Neural progenitor cell (in vitro differentiated cells): ENCODE data around the gene TBXA2R. TPM values are rescaled to one million over a fixed set of nuclear protein-coding genes. Genes with fewer than 3 reads are reported as not detected.
A peak's percentile ranks its signal among the peaks of the same experiment; 100 is the strongest.
"Not testable (repeated sequence)": the region's sequence is repeated elsewhere in the genome, so short reads cannot be mapped to it uniquely, and the experiment has no call there.

ENCODE experiments used
- DNase-seq: peaks from one replicate; pipeline ENCODE4 v3.0.0-alpha.2; 2016; ENCODE audit warnings: low spot score
- H2AFZ ChIP-seq: fragments of 200-600 bp; sonication (generic); replicated peaks from 2 replicates; pipeline ENCODE4 v1.6.1; 2016; ENCODE audit warnings: antibody characterized with exemption
- H3F3A ChIP-seq: fragments of 200-600 bp; sonication (generic); 2 replicates; pipeline ENCODE4 v1.6.1; 2016; ENCODE audit warnings: antibody characterized with exemption, low read depth
- H3K27ac ChIP-seq: fragments of 200-600 bp; sonication (generic); 2 replicates; pipeline ENCODE4 v1.5.1; 2016; ENCODE audit warnings: mild to moderate bottlenecking
- H3K27me3 ChIP-seq: fragments of 200-600 bp; sonication (generic); 2 replicates; pipeline ENCODE4 v1.6.1; 2016; ENCODE audit warnings: mild to moderate bottlenecking, moderate library complexity
- H3K36me3 ChIP-seq: fragments of 200-600 bp; sonication (generic); 2 replicates; pipeline ENCODE4 v1.5.1; 2016
- H3K4me1 ChIP-seq: fragments of 200-600 bp; sonication (generic); 2 replicates; pipeline ENCODE4 v1.6.1; 2016; ENCODE audit warnings: mixed run types
- H3K4me2 ChIP-seq: fragments of 200-600 bp; sonication (generic); 2 replicates; pipeline ENCODE4 v1.6.1; 2016
- H3K4me3 ChIP-seq: fragments of 200-600 bp; sonication (generic); 2 replicates; pipeline ENCODE4 v1.5.1; 2016
- H3K79me2 ChIP-seq: fragments of 200-600 bp; sonication (generic); 2 replicates; pipeline ENCODE4 v1.6.1; 2016; ENCODE audit warnings: low read depth
- H3K9ac ChIP-seq: fragments of 200-600 bp; sonication (generic); 2 replicates; pipeline ENCODE4 v1.6.1; 2016
- H3K9me3 ChIP-seq: fragments of 200-600 bp; sonication (generic); 2 replicates; pipeline ENCODE4 v1.5.1; 2016; ENCODE audit warnings: low read depth
- H4K20me1 ChIP-seq: fragments of 200-600 bp; sonication (generic); 2 replicates; pipeline ENCODE4 v1.6.1; 2016; ENCODE audit warnings: low read depth
- H3K27ac Mint-ChIP-seq: 3 replicates; pipeline ENCODE4 v1.8.0; 2021; ENCODE audit warnings: mixed read lengths
- H3K27me3 Mint-ChIP-seq: 2 replicates; pipeline ENCODE4 v1.8.0; 2022; ENCODE audit warnings: low read depth, mild to moderate bottlenecking, inconsistent platforms, moderate library complexity, mixed read lengths; ENCODE audit not compliant: insufficient read depth
- H3K36me3 Mint-ChIP-seq: 3 replicates; pipeline ENCODE4 v1.8.0; 2021; ENCODE audit warnings: mixed read lengths
- H3K4me1 Mint-ChIP-seq: 3 replicates; pipeline ENCODE4 v1.8.0; 2021; ENCODE audit warnings: mixed read lengths
- H3K4me3 Mint-ChIP-seq: 3 replicates; pipeline ENCODE4 v1.8.0; 2021; ENCODE audit warnings: mild to moderate bottlenecking, moderate library complexity, mixed read lengths
- H3K9me3 Mint-ChIP-seq: 3 replicates; pipeline ENCODE4 v1.8.0; 2020; ENCODE audit warnings: mixed read lengths
- CTCF ChIP-seq: fragments of 200-600 bp; sonication (generic); IDR thresholded peaks from 2 replicates; pipeline ENCODE4 v1.5.1; 2017; ENCODE audit warnings: antibody characterized with exemption, mild to moderate bottlenecking
- EZH2 ChIP-seq: fragments of 200-600 bp; sonication (generic); IDR thresholded peaks from 2 replicates; pipeline ENCODE4 v1.6.1; 2017; ENCODE audit warnings: antibody characterized with exemption, mild to moderate bottlenecking, moderate library complexity
- EZH2phosphoT487 ChIP-seq: fragments of 200-600 bp; sonication (generic); IDR thresholded peaks from 2 replicates; pipeline ENCODE4 v1.6.1; 2017; ENCODE audit warnings: antibody characterized with exemption
- total RNA-seq: library from RNA; depleted of rRNA; stranded (reverse); fragments of >200 nt; gene quantifications from 2 replicates; pipeline ENCODE4 v1.2.3, GENCODE V29; 2015; ENCODE audit warnings: low replicate concordance

The TBXA2R gene
- total RNA-seq, 1 donor from 2014 or later = not detected

GRCh38 chr19:3586127-3586626, 20.5 kb downstream of the TBXA2R start:
- no peaks in the 10 kb centered on the region for H3K9me3 ChIP-seq
- peaks cover 4% of the 10 kb centered on the region for H3F3A ChIP-seq
- TF ChIP-seq EZH2 (no peak), EZH2phosphoT487 (no peak), CTCF (peak; percentile 76)
- no peak overlapping the region for H3K9ac ChIP-seq
- H3K36me3 ChIP-seq = no peaks in the 10 kb centered on the region
- Mint-ChIP-seq H3K27me3 (peaks cover 22% of the 10 kb centered on the region), H3K4me3 (no peak overlapping the region), H3K4me1 (no peaks in the 10 kb centered on the region), H3K36me3 (no peaks in the 10 kb centered on the region), H3K9me3 (peaks cover 4% of the 10 kb centered on the region), H3K27ac (no peak overlapping the region)
- peak; percentile 79 for DNase-seq
- peak overlapping the region; percentile 3 for H3K4me3 ChIP-seq
- peaks cover 81% of the 10 kb centered on the region for H3K27me3 ChIP-seq
- H2AFZ ChIP-seq = peak overlapping the region; percentile 70
- no peaks in the 10 kb centered on the region for H4K20me1 ChIP-seq
- H3K4me2 ChIP-seq = peak overlapping the region; percentile 43
- no peaks in the 10 kb centered on the region for H3K79me2 ChIP-seq
- H3K27ac ChIP-seq = no peak overlapping the region
- no peaks in the 10 kb centered on the region for H3K4me1 ChIP-seq

- Histone ChIP-seq H3K36me3 (no peaks in the 10 kb centered on the region), H4K20me1 (no peaks in the 10 kb centered on the region), H3F3A (peaks cover 4% of the 10 kb centered on the region), H3K79me2 (no peaks in the 10 kb centered on the region), H3K9me3 (no peaks in the 10 kb centered on the region), H3K4me1 (no peaks in the 10 kb centered on the region), H2AFZ (peak within 1 kb of the TSS; percentile 70), H3K4me2 (peak within 1 kb of the TSS; percentile 43), H3K9ac (no peak within 1 kb of the TSS), H3K4me3 (peak within 1 kb of the TSS; percentile 3), H3K27ac (no peak within 1 kb of the TSS), H3K27me3 (peaks cover 88% of the 10 kb centered on the region)
- TF ChIP-seq EZH2phosphoT487 (peak; percentile 83), CTCF (no peak), EZH2 (peak; percentile 87)
- Mint-ChIP-seq H3K9me3 (peaks cover 4% of the 10 kb centered on the region), H3K4me1 (no peaks in the 10 kb centered on the region), H3K27ac (no peak within 1 kb of the TSS), H3K4me3 (no peak within 1 kb of the TSS), H3K36me3 (no peaks in the 10 kb centered on the region), H3K27me3 (peaks cover 22% of the 10 kb centered on the region)
- DNase-seq = no peak
Measured at GRCh38 chr19:3585301-3586126, 21.2 kb downstream of the TBXA2R start, which contains the start of gene GIPC3. TSS of gene GIPC3 (plus strand) at chr19:3585478. CDS start at chr19:3585598, 120 bp downstream.

- H3K79me2 ChIP-seq, H3K9me3 ChIP-seq, H3K9me3 Mint-ChIP-seq, H3K4me1 ChIP-seq, H4K20me1 ChIP-seq, H3K4me3 ChIP-seq, DNase-seq, H2AFZ ChIP-seq, H3K27ac ChIP-seq, H3K36me3 ChIP-seq, H3K36me3 Mint-ChIP-seq, H3K4me3 Mint-ChIP-seq, H3K4me2 ChIP-seq, H3K27ac Mint-ChIP-seq, H3F3A ChIP-seq, H3K9ac ChIP-seq, H3K4me1 Mint-ChIP-seq: not testable (repeated sequence)
- peaks cover 88% of the 10 kb centered on the region for H3K27me3 ChIP-seq
- peaks cover 20% of the 10 kb centered on the region for H3K27me3 Mint-ChIP-seq
Measured at GRCh38 chr19:3584036-3584802, 22.5 kb downstream of the TBXA2R start.

GRCh38 chr19:3581792-3582191, 24.9 kb downstream of the TBXA2R start:
- not testable (repeated sequence) for H3K36me3 ChIP-seq, H3K27ac Mint-ChIP-seq

More at GRCh38 chr19:3581792-3582191, 24.9 kb downstream of the TBXA2R start:
- not testable (repeated sequence) for DNase-seq, H3K4me1 Mint-ChIP-seq, H3K4me1 ChIP-seq, H3K4me3 ChIP-seq, H3K4me3 Mint-ChIP-seq, H3K36me3 Mint-ChIP-seq, H3K9ac ChIP-seq, H3K27ac ChIP-seq, H3K9me3 ChIP-seq, H3K79me2 ChIP-seq, H3K4me2 ChIP-seq, H2AFZ ChIP-seq, H3K9me3 Mint-ChIP-seq
- peaks cover 13% of the 10 kb centered on the region for H3F3A ChIP-seq
- peaks cover 18% of the 10 kb centered on the region for H4K20me1 ChIP-seq
- H3K27me3 Mint-ChIP-seq = peaks cover 17% of the 10 kb centered on the region
- peaks cover 91% of the 10 kb centered on the region for H3K27me3 ChIP-seq
